Transverse colon (tissue), 4 donors: ENCODE measurements around the gene ZNF236. TPM values are rescaled to one million over a fixed set of nuclear protein-coding genes. Genes with fewer than 3 reads are reported as not detected.

Source experiments
- DNase-seq: peaks from one replicate; pipeline ENCODE4 v3.0.0-alpha.2; 2019
- H3K27ac ChIP-seq, 4 donors: fragments of 200-600 bp; sonication (generic); 2 replicates each; pipeline ENCODE4 v1.5.1; 2016 to 2018; ENCODE audit warnings: inconsistent platforms in 4 of 4
- H3K27me3 ChIP-seq: fragments of 200-600 bp; sonication (generic); 2 replicates; pipeline ENCODE4 v1.5.1; 2017; ENCODE audit warnings: inconsistent platforms
- H3K36me3 ChIP-seq, 4 donors: fragments of 200-600 bp; sonication (generic); 2 replicates each; pipeline ENCODE4 v1.5.1; 2017 to 2019; ENCODE audit warnings: inconsistent platforms in 4 of 4
- H3K4me1 ChIP-seq, 4 donors: fragments of 200-600 bp; sonication (generic); 2 replicates each; pipeline ENCODE4 v1.5.1; 2017 to 2020; ENCODE audit warnings: inconsistent platforms in 4 of 4
- H3K4me3 ChIP-seq, 4 donors: fragments of 200-600 bp; sonication (generic); 1 replicate in 1 of 4; 2 replicates in 3 of 4; pipeline versions ENCODE4 v1.5.1 to v1.6.1; 2017 to 2019; ENCODE audit warnings: inconsistent platforms in 4 of 4
- H3K9me3 ChIP-seq, 2 donors: fragments of 200-600 bp; sonication (generic); 2 replicates each; pipeline ENCODE4 v1.5.1; 2017 to 2019; ENCODE audit warnings: inconsistent platforms in 2 of 2
- CTCF ChIP-seq, 5 experiments: fragments of 200-600 bp in 3 of 5; fragments of 450-650 bp in 2 of 5; sonication (generic) in 3 of 5; IDR thresholded peaks; 1 replicate in 2 of 5; 2 replicates in 3 of 5; pipeline ENCODE4 v1.5.1; 2016 to 2017; ENCODE audit warnings: antibody characterized with exemption in 5 of 5, inconsistent platforms in 3 of 5, mild to moderate bottlenecking in 2 of 5, moderate library complexity in 1 of 5
- EP300 ChIP-seq: sonication (generic); formaldehyde crosslinking; IDR thresholded peaks from one replicate; pipeline ENCODE4 v1.6.1; 2017; ENCODE audit warnings: antibody characterized with exemption, low read depth
- POLR2A ChIP-seq: fragments of 450-650 bp; IDR thresholded peaks from one replicate; pipeline ENCODE4 v1.6.1; 2016; ENCODE audit warnings: antibody characterized with exemption, mild to moderate bottlenecking, moderate library complexity
- POLR2AphosphoS5 ChIP-seq, 3 donors: sonication (generic); formaldehyde crosslinking; IDR thresholded peaks; one replicate each; pipeline ENCODE4 v1.6.1; 2016; ENCODE audit warnings: antibody characterized with exemption in 3 of 3
- WGBS, 2 donors: methylation state at CpG; one replicate each; pipeline ENCODE4 v1.1.5; 2018; ENCODE audit warnings: low coverage in 1 of 2; 5-methylcytosine and 5-hydroxymethylcytosine counted together
- in situ Hi-C, 4 donors: fragments of 200-750 bp; cut with MboI; loops; one replicate each; pipeline versions ENCODE4 v1.15.0 to v1.15.1; 2017; ENCODE audit warnings: low sequenced_read_pairs in 3 of 4, low pct_ligation_motif_present in 1 of 4, low pct_unique_long_range_greater_than_20kb in 1 of 4
- intact Hi-C: fragments of 100-400 bp; cut with DNase I; formaldehyde crosslinking; loops from one replicate; pipeline ENCODE4 v1.15.1; 2023; ENCODE audit warnings: low total_unique reads
- total RNA-seq, 4 donors: library from RNA; depleted of rRNA; stranded (reverse); fragments of >200 nt; gene quantifications; one replicate each; pipeline ENCODE4 v1.1.0, GENCODE V29; 2016

Gene ZNF236
- total RNA-seq, 4 donors from 2014 or later, result 18.3 to 82.8 (median 43.7) TPM

GRCh38 chr18:76827205-76828200 is 5.1 kb downstream of the ZNF236 start:
- Histone ChIP-seq H3K27me3 (no peaks in the 10 kb centered on the region), H3K4me3 (no peak overlapping the region), H3K36me3 (no peaks in the 10 kb centered on the region), H3K9me3 (no peaks in the 10 kb centered on the region), H3K4me1 (peaks cover 0 to 14% (median 6%) of the 10 kb centered on the region in 4 donors), H3K27ac (peak overlapping the region in 1 of 4 donors; percentile 29)
- TF ChIP-seq CTCF (IDR thresholded peaks at IDR 0.05), result no peak
- intact Hi-C loops (no loop called here), in situ Hi-C loops (no loop called here)
- 72% methylated on average over 4 to 11 of the region's 11 CpGs for WGBS, 2 donors
- no peak for DNase-seq

GRCh38 chr18:76834379-76834778 is 12.0 kb downstream of the ZNF236 start:
- 90% methylated on average over 4 to 6 of the region's 6 CpGs for WGBS, 2 donors
- H3K36me3 ChIP-seq, result no peaks in the 10 kb centered on the region
- in situ Hi-C loops, result no loop called here
- no peak overlapping the region for H3K4me3 ChIP-seq
- no peak overlapping the region for H3K27ac ChIP-seq
- H3K4me1 ChIP-seq, result peaks cover 6 to 38% (median 20%) of the 10 kb centered on the region in 4 donors
- H3K27me3 ChIP-seq, result no peaks in the 10 kb centered on the region
- DNase-seq, result no peak
- TF ChIP-seq EP300 (no peak), POLR2AphosphoS5 (IDR thresholded peaks at IDR 0.05) (no peak), CTCF (IDR thresholded peaks at IDR 0.05) (no peak), POLR2A (no peak)
- H3K9me3 ChIP-seq, result no peaks in the 10 kb centered on the region
- intact Hi-C loops, result no loop called here

GRCh38 chr18:76835380-76835779 is 13.0 kb downstream of the ZNF236 start:
- Histone ChIP-seq H3K36me3 (no peaks in the 10 kb centered on the region), H3K4me1 (peaks cover 6 to 48% (median 23%) of the 10 kb centered on the region in 4 donors), H3K4me3 (no peak overlapping the region), H3K27ac (peak overlapping the region in 1 of 4 donors; percentile 16), H3K9me3 (no peaks in the 10 kb centered on the region), H3K27me3 (no peaks in the 10 kb centered on the region)
- no peak for TF ChIP-seq POLR2AphosphoS5 (IDR thresholded peaks at IDR 0.05)
- TF ChIP-seq EP300, result no peak
- no peak for TF ChIP-seq POLR2A
- TF ChIP-seq CTCF (IDR thresholded peaks at IDR 0.05), result no peak
- intact Hi-C loops, result no loop called here
- in situ Hi-C loops, result no loop called here
- DNase-seq, result no peak

- no peak for DNase-seq
Observed at GRCh38 chr18:76837071-76837470, 14.7 kb downstream of the ZNF236 start.

More at GRCh38 chr18:76837071-76837470, 14.7 kb downstream of the ZNF236 start:
- intact Hi-C loops (no loop called here), in situ Hi-C loops (no loop called here)
- Histone ChIP-seq H3K27me3 (no peaks in the 10 kb centered on the region), H3K4me1 (peaks cover 6 to 48% (median 23%) of the 10 kb centered on the region in 4 donors), H3K27ac (no peak overlapping the region), H3K9me3 (no peaks in the 10 kb centered on the region), H3K36me3 (no peaks in the 10 kb centered on the region), H3K4me3 (no peak overlapping the region)
- whole genome bisulfite sequencing, 2 donors, result 70% methylated on average over 3 of the region's 6 CpGs; no CpG with 5 or more reads in 1 of the 2 donors
- TF ChIP-seq POLR2AphosphoS5 (IDR thresholded peaks at IDR 0.05) (no peak), CTCF (IDR thresholded peaks at IDR 0.05) (no peak), EP300 (no peak), POLR2A (no peak)
